ENCODE data around the gene GBF1. TPM values are rescaled to one million over a fixed set of nuclear protein-coding genes. Genes with fewer than 3 reads are reported as not detected.

The GBF1 gene
- polyA plus RNA-seq, 1 of the 3 experiments (the other 2 are of a cell fraction) = 12.3 TPM

- Histone ChIP-seq H4K20me1 (ENCODE audit: insufficient read depth) (no peaks in the 10 kb centered on the region), H3K27ac (ENCODE audit: low read depth in 2 of 2, low read length in 1 of 2) (no peak overlapping the region), H3K27me3 (ENCODE audit: insufficient read depth) (no peaks in the 10 kb centered on the region), H3K9ac (no peak overlapping the region), H3K4me2 (no peak overlapping the region), H3K9me3 (no peaks in the 10 kb centered on the region), H3F3A (replicated peaks; ENCODE audit: insufficient read depth) (no peaks in the 10 kb centered on the region), H3K4me3 (ENCODE audit: low read depth in 2 of 2, low read length in 1 of 2) (no peak overlapping the region), H3K79me2 (ENCODE audit: insufficient read depth) (no peaks in the 10 kb centered on the region), H3K36me3 (replicated peaks in 1 of 2; ENCODE audit: control insufficient read depth in 1 of 2, insufficient read depth in 2 of 2, low read length in 1 of 2) (no peaks in the 10 kb centered on the region), H2AFZ (ENCODE audit: low read depth) (no peak overlapping the region), H3K9me2 (no peaks in the 10 kb centered on the region), H3K4me1 (ENCODE audit: control insufficient read depth in 1 of 2, insufficient read depth in 2 of 2, low read depth in 1 of 2, low read length in 1 of 2) (peaks cover 0 to 31% of the 10 kb centered on the region in 2 experiments; a peak in 2 of 4 replicates)
- POLR2A ChIA-PET = no interaction called here
- CTCF ChIA-PET = interaction anchor here (1.1 to 18.3 kb wide), 4 partner anchors 10 to 182 kb away, joined by 3 to 359 read pairs (median 24); partner anchors contain the start of genes FBXL15 and NFKB2
- TF ChIP-seq TEAD4 (IDR thresholded peaks at IDR 0.05; ENCODE audit: borderline replicate concordance, insufficient read depth) = no peak
- TF ChIP-seq NRF1 (IDR thresholded peaks at IDR 0.05; ENCODE audit: low read depth, low read length) = no peak
- TF ChIP-seq GABPA (IDR thresholded peaks at IDR 0.05; ENCODE audit: low read depth) = no peak
- no peak for TF ChIP-seq POLR2AphosphoS5 (IDR thresholded peaks at IDR 0.05; ENCODE audit: low read depth, low read length)
- no peak for TF ChIP-seq RCOR1 (IDR thresholded peaks at IDR 0.05; ENCODE audit: low read length)
- no peak for TF ChIP-seq EP300 (IDR thresholded peaks at IDR 0.05; ENCODE audit: borderline replicate concordance in 1 of 2, low read depth in 1 of 2, low read length in 1 of 2)
- TF ChIP-seq NFIC (IDR thresholded peaks at IDR 0.05; ENCODE audit: borderline replicate concordance) = no peak
- TF ChIP-seq EZH2phosphoT487 (IDR thresholded peaks at IDR 0.05; ENCODE audit: borderline replicate concordance, low read depth) = no peak
- no peak for TF ChIP-seq YY1 (IDR thresholded peaks at IDR 0.05; ENCODE audit: low read depth)
- no peak for TF ChIP-seq SIN3A (IDR thresholded peaks at IDR 0.05; ENCODE audit: borderline replicate concordance, low read depth, low read length)
- no peak for TF ChIP-seq RFX5 (IDR thresholded peaks at IDR 0.05; ENCODE audit: low read length)
- TF ChIP-seq, protein P1, sequence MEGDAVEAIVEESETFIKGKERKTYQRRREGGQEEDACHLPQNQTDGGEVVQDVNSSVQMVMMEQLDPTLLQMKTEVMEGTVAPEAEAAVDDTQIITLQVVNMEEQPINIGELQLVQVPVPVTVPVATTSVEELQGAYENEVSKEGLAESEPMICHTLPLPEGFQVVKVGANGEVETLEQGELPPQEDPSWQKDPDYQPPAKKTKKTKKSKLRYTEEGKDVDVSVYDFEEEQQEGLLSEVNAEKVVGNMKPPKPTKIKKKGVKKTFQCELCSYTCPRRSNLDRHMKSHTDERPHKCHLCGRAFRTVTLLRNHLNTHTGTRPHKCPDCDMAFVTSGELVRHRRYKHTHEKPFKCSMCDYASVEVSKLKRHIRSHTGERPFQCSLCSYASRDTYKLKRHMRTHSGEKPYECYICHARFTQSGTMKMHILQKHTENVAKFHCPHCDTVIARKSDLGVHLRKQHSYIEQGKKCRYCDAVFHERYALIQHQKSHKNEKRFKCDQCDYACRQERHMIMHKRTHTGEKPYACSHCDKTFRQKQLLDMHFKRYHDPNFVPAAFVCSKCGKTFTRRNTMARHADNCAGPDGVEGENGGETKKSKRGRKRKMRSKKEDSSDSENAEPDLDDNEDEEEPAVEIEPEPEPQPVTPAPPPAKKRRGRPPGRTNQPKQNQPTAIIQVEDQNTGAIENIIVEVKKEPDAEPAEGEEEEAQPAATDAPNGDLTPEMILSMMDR (IDR thresholded peaks at IDR 0.05) = no peak
- 86% methylated on average over 12 of the region's 14 CpGs for WGBS (ENCODE audit: low lambda C conversion rate)
- no peak for DNase-seq
Observed at GRCh38 chr10:102411341-102412255, 166.3 kb downstream of the GBF1 start.

DNA sequence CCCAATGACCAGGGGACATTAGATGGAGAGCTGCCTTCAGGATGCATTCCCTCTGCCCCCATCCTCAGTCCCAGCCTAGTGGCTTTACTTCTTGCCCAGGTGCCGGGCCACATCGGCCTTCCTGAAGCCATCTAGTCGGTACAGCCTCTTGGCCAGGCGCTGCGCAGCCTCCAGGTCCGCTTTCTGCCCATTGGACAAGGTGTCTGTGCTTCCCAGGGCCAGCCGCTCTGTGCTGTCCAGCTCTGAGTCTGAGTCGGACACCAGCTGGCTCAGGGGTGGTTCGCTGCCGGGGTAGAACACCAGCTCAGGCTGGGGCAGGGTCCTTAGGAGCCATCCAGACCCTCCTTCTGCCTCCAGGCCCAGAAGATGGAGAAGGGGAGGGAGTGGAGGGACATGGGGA lies 167.0 kb downstream of the GBF1 start:
- Histone ChIP-seq H3F3A (replicated peaks; ENCODE audit: insufficient read depth) (no peaks in the 10 kb centered on the region), H3K9me3 (no peaks in the 10 kb centered on the region), H3K4me3 (ENCODE audit: low read depth in 2 of 2, low read length in 1 of 2) (no peak overlapping the region), H3K9me2 (no peaks in the 10 kb centered on the region), H3K4me1 (ENCODE audit: control insufficient read depth in 1 of 2, insufficient read depth in 2 of 2, low read depth in 1 of 2, low read length in 1 of 2) (peaks cover 0 to 31% of the 10 kb centered on the region in 2 experiments; a peak in 2 of 4 replicates), H3K79me2 (ENCODE audit: insufficient read depth) (no peaks in the 10 kb centered on the region), H3K36me3 (replicated peaks in 1 of 2; ENCODE audit: control insufficient read depth in 1 of 2, insufficient read depth in 2 of 2, low read length in 1 of 2) (no peaks in the 10 kb centered on the region), H3K27ac (ENCODE audit: low read depth in 2 of 2, low read length in 1 of 2) (no peak overlapping the region), H4K20me1 (ENCODE audit: insufficient read depth) (no peaks in the 10 kb centered on the region), H2AFZ (ENCODE audit: low read depth) (no peak overlapping the region), H3K27me3 (ENCODE audit: insufficient read depth) (no peaks in the 10 kb centered on the region), H3K4me2 (no peak overlapping the region), H3K9ac (no peak overlapping the region)
- DNase-seq = no peak
- 68% methylated on average over 10 of the region's 10 CpGs for WGBS (ENCODE audit: low lambda C conversion rate)
- POLR2A ChIA-PET = interaction anchor here (0.6 kb wide), 1 partner anchor 290 kb away, joined by 3 read pairs; no protein-coding TSS in a partner anchor
- TF ChIP-seq FOXJ3 (CRISPR knock-in tag; IDR thresholded peaks at IDR 0.05) (no peak), IRF3 (IDR thresholded peaks at IDR 0.05; ENCODE audit: low read depth, low read length) (no peak), MXI1 (IDR thresholded peaks at IDR 0.05; ENCODE audit: low read depth, low read length) (no peak), ZBTB33 (IDR thresholded peaks at IDR 0.05; ENCODE audit: borderline replicate concordance, low read depth) (no peak), NFIC (IDR thresholded peaks at IDR 0.05; ENCODE audit: borderline replicate concordance) (no peak), RAD21 (IDR thresholded peaks at IDR 0.05; ENCODE audit: low read length) (no peak), EP300 (IDR thresholded peaks at IDR 0.05; ENCODE audit: borderline replicate concordance in 1 of 2, low read depth in 1 of 2, low read length in 1 of 2) (no peak), RXRA (IDR thresholded peaks at IDR 0.05; ENCODE audit: borderline replicate concordance, low read depth) (no peak), SMC3 (IDR thresholded peaks at IDR 0.05; ENCODE audit: low read depth, low read length) (no peak)
- TF ChIP-seq, protein P2, sequence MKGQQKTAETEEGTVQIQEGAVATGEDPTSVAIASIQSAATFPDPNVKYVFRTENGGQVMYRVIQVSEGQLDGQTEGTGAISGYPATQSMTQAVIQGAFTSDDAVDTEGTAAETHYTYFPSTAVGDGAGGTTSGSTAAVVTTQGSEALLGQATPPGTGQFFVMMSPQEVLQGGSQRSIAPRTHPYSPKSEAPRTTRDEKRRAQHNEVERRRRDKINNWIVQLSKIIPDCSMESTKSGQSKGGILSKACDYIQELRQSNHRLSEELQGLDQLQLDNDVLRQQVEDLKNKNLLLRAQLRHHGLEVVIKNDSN (IDR thresholded peaks at IDR 0.05; ENCODE audit: borderline replicate concordance, low read depth) = no peak
- CTCF ChIA-PET = interaction anchor here (2.1 to 18.3 kb wide), 3 partner anchors 10 to 182 kb away, joined by 7 to 359 read pairs (median 42); partner anchors contain the start of genes FBXL15 and NFKB2
